GM18520 (cell line): ENCODE data around the gene IL1RL1.
"Not testable (repeated sequence)": the region's sequence is repeated elsewhere in the genome, so short reads cannot be mapped to it uniquely, and the experiment has no call there.

Experiments
- ATAC-seq: cut with Tn5 transposase; IDR thresholded peaks from one replicate; pipeline ENCODE4 v1.9.1; 2021; ENCODE audit not compliant: unreplicated experiment

The IL1RL1 gene

GRCh38 chr2:102291319-102292075 is 19.9 kb upstream of the IL1RL1 start:
- no peak for ATAC-seq

DNA sequence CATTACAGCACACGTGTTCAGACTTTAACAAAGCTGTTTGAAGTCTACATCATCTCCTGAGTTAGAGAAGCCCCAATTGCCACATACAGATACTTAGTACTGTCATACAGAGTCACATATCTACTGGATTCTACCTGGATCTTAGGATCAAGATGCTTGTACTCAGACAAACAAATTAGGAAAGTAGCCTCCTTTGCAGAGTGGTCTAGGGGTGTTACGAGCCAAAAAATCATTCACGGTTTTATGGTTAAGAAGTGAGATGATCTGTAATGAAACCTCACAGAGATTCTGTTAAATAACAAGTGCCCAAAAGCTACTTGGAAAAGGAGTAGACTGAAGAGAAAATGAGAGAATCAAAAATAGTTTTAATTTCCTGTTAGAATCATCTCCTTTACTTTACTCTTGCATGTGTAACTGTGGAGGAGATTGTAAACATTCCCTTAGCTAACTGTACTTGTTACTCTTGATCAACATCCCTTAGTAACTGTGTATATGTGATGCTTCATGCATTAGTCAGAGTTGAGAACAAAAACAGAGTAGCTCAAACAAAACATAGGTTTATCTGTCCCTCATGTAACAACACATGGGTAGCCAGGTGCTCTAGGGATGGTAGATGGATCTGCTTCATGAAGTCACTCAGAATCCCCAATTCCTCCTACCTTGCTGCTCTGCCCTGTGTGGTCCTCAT is 16.4 kb upstream of the IL1RL1 start:
- no peak for ATAC-seq

DNA sequence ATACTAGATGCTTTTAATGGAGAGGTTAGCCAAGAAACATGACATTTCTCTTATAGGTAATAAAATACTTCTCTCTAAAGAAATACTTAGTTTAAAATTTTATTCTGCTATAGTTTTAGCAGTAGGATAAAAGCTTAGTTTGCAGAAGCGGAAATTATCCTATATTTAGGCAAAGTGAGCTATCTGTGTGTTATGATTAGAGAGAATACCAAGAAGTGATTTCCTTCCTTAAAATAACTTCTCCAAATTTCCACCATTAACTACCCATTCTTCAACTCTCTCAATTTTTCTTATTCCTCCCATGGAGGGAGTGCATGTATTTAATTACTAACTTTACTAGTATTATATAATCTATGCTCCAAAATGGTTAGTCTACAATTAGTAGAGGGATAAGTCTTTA is 15.8 kb upstream of the IL1RL1 start:
- no peak for ATAC-seq

DNA sequence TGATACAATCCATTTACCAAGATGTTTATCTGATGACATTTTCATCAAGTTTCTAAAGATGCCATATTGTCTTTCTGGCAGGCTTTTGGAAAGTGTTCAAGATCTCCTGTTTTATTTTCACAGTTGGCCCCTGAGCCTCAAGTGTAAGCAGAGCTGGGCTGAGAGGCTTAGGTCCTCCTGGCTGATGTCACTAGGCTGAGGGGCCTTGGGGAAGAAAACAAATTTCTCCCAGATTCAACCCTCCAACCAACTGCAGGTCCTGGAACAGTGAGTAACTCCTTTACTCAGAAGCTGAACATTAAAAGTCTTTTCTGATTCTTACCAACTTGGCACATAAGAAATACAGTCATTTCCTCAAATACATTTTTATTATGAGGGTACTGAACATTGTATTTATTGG is 14.9 kb upstream of the IL1RL1 start:
- no peak for ATAC-seq

GRCh38 chr2:102297891-102298290 is 13.5 kb upstream of the IL1RL1 start:
- ATAC-seq, result no peak

DNA sequence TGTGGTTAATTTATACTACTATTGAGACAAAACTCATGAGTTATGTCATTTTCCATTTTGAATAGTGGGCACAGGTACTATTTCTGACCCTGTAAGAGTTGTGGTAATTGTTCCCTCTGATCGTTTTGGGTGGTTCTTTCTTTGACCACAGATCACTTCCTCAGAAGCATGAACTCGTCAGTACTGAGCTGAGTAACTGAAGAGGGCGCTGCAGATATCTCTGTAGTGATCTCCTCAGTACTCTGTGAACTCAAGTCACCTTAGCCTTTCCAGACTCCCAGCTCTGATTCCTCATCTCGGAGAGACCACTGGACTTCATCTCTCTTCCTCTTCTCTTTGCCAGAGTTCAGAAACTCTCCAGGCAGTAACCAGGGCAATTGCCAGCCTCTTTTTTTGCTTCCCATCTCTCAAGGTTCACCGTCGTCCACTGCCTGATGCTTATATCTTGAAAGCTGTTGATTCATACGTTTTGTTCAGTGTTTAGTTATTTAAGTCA is 9.4 kb upstream of the IL1RL1 start:
- ATAC-seq, result peak; percentile 70

- no peak for ATAC-seq
Observed at GRCh38 chr2:102302458-102302857, 8.9 kb upstream of the IL1RL1 start.

- no peak for ATAC-seq
Observed at GRCh38 chr2:102303589-102303988, 7.8 kb upstream of the IL1RL1 start.

GRCh38 chr2:102304268-102304667 is 7.1 kb upstream of the IL1RL1 start:
- ATAC-seq, result no peak

- ATAC-seq, result no peak
Observed at GRCh38 chr2:102304711-102305611, 6.4 kb upstream of the IL1RL1 start.

DNA sequence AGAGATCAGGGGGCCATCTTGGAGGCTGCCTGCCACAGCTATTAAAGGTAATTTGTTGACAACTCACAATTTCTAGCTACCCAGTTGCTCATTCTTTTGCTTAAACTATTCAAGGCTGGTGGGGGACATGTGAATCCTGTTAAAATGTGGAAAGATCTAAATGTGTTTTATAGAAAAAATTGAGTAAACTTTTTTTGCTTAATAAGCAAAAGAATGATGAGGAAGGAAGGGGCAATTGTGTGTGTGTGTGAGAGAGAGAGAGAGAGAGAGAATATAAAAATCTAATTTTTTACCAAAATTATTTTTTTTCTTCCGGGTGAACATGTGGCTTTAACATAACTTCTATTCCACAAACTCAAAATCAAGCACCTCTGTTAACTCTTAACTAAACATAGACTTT is 5.2 kb upstream of the IL1RL1 start:
- ATAC-seq, result no peak

DNA sequence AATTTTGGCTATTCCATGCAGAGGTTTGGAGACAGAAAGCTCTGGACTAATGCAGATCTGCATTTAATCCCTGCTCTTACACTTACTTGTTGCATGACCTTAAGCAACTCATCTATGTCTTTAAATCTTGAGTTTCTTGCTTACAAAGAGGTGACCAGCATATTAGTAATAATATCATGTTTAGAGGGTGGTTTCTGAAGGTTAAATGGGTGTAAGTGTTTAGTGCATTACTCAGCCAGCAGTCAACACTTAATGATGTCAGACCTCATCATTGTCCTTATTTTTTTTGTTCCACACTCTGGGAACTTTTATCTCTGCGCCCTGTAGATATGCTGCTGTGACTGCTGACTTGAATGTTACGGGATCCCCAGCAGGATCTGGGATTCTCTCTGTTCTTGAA is 1.7 kb downstream of the IL1RL1 start:
- ATAC-seq, result no peak

- ATAC-seq, result no peak
Observed at GRCh38 chr2:102313471-102313870, 2.1 kb downstream of the IL1RL1 start.

GRCh38 chr2:102313950-102314349 is 2.6 kb downstream of the IL1RL1 start:
- no peak for ATAC-seq

DNA sequence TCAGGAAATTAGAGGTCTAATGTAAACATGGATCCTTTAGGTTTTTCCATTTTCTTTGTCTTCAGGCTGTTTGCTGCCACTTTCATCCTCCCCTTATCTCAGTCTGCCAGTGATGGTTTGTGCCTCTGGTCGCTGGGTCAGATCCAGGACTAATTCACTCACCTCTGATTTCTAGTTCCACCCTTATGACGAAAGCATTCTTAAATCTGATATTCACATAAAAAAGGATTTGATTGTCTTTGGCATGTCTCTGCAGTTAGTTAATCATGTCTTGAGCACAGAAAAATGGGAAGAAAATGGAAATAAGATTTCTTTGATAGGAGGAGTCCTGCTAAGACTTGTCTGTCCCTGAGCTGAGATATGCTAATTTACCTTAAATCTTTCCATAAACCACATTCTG is 4.6 kb downstream of the IL1RL1 start:
- ATAC-seq, result no peak

DNA sequence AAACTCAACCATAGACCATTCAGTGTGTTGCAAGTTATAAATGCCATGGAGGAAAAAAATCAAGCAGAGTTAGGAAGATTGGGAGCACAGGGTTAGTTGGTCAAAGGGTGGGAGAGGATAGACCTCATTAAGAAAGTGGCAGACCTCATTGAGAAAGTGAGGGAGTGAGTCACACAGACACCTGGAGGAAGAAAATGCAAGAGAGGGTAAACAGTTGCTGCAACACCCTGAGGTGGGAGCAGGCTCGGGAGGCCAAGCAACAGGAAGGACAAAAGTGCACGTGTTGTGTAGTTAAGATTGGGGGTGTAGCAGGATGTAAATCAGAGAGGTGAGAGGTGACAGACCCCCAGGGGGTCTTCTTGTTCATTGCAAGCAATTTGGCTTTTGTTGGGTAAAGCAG is 6.4 kb downstream of the IL1RL1 start:
- ATAC-seq, result no peak

- no peak for ATAC-seq
Observed at GRCh38 chr2:102318437-102318836, 7.1 kb downstream of the IL1RL1 start.

DNA sequence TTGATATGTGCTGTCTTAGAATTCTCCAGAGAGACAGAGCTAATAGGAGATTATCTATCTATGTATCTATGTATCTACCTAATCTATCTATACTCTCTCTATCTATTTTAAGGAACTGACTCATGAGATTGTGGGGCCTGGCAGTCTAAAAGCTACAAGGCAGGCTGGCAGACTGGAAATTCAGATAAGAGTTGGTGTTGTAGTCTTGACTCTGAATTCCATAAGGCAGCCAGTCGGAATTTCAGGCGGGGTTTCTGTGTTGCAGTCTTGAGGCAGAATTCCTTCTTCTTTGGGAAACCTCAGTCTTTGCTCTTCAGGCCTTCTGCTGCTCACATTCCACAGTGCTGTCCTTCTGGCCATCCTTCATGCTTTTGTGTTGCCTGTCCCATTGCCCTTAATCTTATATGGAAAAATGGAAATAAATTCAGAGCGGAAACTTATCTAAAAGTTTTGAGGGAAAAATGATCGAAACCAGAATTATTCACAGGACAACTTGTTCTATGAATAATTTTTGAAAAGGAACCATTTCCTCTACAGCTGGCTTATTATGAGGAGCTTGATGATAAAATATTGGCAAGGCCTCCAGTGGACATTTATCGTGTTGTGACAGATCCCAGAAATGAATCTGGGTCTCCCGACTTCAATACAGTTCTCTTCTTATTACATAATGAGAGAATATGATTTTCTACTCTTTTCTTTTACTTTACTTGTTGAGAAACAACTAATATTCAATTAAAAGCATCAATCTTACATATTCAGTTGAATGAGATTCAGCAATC is 10.8 kb downstream of the IL1RL1 start:
- no peak for ATAC-seq

DNA sequence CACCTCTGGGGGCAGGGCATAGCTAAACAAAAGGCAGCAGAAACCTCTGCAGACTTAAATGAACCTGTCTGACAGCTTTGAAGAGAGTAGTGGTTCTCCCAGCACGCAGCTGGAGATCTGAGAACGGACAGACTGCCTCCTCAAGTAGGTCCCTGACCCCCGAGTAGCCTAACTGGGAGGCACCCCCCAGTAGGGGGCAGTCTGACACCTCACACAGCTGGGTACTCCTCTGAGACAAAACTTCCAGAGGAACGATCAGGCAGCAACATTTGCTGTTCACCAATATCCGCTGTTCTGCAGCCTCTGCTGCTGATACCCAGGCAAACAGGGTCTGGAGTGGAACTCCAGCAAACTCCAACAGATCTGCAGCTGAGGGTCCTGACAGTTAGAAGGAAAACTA is 13.6 kb downstream of the IL1RL1 start:
- not testable (repeated sequence) for ATAC-seq

GRCh38 chr2:102331311-102331980 is 20.1 kb downstream of the IL1RL1 start:
- no peak for ATAC-seq
